GM21528 (cell line): ENCODE data around the gene POLR2H.

Experiments
- ATAC-seq: cut with Tn5 transposase; IDR thresholded peaks from one replicate; pipeline ENCODE4 v1.9.1; 2021; ENCODE audit warnings: mild to moderate bottlenecking, moderate library complexity; ENCODE audit not compliant: unreplicated experiment, low FRiP score

Gene POLR2H

DNA sequence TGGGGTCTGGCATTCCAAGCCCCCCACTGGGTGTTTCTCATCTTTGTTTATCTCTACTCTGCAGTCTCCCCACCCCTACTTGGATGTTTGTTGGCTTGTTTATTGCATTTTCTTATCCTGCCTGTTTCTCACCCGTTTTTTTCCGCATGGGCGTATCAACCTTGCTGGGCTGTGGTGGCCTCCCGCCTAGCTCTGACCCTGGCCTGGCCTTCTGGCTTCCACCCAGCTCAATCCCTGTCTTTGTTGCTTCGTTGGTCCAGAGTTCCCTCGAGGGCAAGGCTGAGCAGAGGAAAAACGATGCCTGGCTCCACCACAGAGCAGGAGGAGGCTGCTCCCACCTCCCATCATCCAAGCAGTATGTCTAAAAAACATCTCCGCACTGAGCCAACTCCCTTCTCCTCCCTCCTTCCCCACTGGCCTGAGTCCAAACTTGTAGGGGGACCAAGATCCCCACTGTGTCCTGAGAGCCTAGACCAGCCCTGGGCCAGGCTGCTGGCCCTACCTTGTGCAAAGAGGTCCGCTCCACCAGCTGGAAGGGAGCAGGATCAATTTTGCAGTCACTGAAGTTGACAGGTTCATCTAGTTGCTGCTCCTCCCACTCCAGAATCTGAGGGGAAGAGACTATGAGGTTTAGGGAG is 9.9 kb upstream of the POLR2H start:
- ATAC-seq: no peak

GRCh38 chr3:184352149-184352785 is 9.2 kb upstream of the POLR2H start:
- ATAC-seq: no peak

DNA sequence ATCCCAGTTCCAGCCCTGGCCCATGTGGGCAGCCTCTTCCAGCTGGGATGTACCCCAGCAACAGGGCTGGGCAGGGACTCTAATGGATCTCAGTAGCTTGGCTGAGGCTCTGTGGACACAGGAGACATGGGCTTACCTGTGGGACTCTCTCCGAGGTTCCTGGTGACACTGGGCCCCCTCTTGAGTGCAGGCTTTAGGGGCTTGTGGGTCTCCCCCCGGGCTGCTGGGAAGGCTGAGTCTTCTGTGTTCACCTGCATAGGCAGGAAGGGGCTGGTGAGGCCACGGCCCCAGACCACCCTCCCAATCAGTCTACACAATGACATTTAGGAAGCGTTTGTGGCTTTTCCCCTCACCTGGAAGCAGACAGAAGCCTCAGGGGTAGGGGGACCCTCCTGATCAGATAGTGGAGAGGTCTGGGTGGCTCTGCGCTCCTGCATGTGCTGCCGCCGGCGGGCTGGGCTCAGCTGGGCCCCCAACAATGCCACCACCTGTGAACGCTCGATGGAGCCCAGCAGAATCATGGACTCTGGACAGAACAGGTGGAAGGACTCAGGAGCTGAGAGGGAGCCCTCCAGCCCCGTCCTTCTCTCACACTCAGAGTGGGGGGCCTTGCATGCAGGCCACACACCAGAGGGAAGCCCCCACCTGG is 8.5 kb upstream of the POLR2H start:
- no peak for ATAC-seq

- ATAC-seq: no peak
Observed at GRCh38 chr3:184353546-184353941, 8.0 kb upstream of the POLR2H start.

GRCh38 chr3:184354121-184354728 is 7.3 kb upstream of the POLR2H start:
- ATAC-seq: no peak

DNA sequence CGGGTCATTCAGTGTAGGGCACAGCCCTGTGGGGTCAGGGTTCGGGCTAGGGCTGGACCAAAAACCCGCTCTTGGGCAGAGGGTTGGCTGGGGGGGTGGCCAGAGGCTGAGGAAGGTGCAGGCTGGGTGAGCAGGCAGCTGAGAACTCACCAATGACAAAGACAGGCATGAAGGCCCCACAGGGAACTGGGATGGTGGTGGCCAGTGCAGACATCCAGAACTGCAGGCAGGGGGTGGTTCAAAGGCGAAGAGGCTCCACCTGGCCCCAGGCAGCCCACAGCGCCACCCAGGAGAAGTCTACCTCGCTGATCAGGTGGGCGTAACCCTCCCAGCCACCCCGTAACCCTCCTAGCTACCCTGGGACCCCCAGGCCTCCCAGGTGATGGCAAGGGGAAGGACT is 6.8 kb upstream of the POLR2H start:
- ATAC-seq: no peak

- no peak for ATAC-seq
Observed at GRCh38 chr3:184355261-184356040, 6.1 kb upstream of the POLR2H start.

DNA sequence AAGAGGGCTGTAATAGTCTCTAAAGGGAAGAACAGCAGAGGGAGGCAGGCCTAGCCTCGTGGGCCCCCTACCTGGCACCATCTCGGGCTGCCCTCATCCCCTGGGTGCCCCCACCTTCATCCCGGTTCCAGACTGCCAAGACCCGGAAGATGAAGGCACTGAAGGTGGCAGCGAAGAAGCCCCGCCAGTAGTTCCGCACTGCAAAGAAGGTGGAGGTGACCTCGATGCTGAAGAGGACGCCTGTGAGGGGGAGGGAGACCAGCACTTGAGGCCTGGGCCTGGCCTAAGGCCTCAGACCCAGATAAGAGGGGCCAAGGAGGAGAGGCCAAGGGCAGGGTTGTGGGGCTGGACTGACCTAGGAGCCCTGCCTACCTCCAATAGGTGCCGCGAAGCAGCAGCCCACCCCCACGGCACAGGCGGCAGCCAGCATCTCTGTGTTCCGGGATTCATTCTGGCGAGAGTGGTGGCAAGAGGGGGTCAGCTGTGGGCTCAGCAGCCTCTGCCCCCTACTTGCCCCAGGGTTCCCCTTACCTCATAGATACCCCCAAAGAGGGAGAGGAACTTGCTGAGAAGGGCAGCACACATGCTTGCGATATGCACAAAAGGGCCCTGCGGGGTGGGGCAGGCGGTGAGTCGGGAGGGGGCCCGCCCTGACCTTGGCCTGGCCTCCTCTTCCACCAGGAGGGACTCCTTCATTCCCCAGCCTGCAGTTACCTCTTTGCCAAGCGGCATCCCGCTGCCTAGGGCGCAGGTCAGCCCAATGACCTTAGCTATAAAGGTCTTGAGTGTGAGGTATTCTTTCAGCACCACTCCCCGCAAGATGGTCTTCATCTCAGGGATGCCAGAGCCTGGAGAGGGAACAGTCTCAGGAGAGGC is 4.0 kb upstream of the POLR2H start:
- no peak for ATAC-seq

GRCh38 chr3:184358124-184358767 is 3.3 kb upstream of the POLR2H start:
- ATAC-seq: no peak

GRCh38 chr3:184358921-184359350 is 2.6 kb upstream of the POLR2H start:
- no peak for ATAC-seq

DNA sequence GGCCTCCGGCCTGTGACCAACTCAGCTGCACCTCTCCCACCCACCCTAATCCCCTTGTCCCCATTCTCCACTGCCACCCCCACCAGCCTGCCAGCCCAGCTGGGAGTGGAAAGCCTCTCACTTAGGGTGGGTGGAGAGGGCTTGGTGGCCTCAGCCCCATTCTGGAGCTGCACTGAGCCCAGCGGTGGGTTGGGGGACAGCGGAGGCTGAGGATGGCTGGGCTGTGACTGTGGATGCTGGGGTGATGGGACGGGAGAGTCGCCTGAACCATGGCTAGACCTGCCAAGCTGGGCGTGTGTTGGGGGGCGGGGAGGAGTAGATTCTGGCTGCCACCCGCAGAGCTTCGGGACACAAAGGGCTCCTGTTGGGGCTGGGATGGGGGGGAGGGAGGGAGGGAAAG is 1.9 kb upstream of the POLR2H start:
- no peak for ATAC-seq

DNA sequence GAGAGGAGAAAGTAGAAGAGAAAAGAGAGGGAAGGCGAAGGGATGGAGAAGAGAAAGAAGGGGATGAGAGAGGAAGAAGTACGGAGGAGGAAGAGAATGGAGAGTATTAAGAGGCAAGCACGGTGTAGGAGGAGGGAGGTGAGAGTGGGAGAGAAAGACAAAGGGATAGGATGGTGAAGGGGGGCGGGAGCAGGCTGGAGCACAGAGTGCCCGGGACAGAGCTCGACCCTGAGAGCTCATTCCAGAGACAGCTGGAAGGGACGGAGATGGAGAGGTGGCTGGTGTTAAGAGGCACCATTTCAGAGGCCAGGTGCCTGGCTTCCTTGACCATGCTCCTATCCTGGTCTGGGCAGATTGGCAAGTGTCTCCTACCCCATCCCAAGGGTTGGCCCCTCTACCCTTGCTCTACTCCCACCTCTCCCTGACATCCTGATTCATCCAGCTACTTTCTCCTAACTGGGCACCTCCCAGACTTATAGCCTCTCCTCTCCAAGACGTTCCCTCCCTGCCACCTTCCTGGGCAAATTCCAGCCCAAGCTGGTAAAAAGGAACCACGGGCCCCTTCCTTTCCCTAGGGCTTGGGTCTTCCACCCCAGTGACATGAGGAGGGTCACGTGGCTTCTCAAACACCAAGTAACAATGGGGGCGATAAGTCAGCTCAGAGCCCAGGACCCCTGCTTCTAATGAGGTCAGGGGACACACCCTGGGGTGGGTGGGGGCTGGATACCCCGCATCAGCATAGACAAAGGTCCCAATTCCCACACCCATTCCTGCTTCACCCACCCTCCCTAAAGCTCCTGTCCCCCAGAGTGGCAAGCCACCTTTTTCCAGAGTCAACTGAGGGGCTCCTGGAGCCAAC is 1.2 kb upstream of the POLR2H start:
- ATAC-seq: no peak

GRCh38 chr3:184360929-184361531 is 480 bp upstream of the POLR2H start:
- ATAC-seq: peak; percentile 1

GRCh38 chr3:184361932-184362667 is 590 bp downstream of the POLR2H start:
- ATAC-seq: peak; percentile 9

DNA sequence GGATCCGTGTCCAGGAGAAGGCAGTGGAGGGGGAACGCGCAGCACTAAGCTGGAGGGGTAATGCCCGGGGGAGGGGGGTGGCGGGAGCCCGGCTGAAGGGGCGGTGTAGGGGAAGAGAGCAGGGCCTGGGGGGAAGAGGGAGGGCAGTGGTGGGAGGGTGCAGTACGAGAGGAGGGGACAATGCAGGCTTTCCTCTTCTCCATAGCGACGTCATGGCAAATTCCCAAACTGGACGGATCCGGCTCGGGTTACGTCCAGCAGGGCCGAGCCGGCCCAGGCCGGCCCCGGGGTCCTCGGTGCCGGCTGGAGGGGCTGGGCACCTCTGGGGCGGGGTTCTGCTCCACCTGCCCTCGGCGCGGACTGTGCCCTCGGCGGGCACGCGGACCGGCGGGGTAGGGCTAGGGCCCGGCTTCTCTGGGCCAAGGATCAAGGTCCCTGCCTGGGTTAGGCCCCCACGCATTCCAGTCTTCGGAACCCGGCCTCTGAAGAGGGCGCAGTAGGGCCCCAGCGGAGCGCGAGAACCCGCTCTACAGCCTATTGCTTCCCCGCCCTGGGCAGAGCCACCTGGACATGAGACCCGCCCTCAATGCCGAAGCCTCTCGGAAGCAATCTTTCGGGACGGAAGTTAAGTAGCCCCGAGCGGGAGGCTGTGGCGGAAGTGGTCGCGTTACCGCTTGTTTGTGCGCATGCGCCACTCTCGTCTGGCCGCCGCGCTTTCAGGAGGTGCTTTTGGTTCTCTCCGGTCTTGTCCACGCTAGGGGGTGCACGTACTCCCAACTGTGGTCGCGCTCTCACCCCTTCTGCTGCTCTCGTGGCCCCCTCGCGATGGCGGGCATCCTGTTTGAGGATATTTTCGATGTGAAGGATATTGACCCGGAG is 1.4 kb downstream of the POLR2H start:
- ATAC-seq: peak; percentile 86

- no peak for ATAC-seq
Observed at GRCh38 chr3:184366619-184367289, 5.2 kb downstream of the POLR2H start.
